Nephron progenitor cell (in vitro differentiated cells): Measurements from ENCODE around the gene TEKT3.

Source experiments
- DNase-seq: peaks from one replicate; pipeline ENCODE4 v3.0.0; 2021
- H3K27ac Mint-ChIP-seq: 2 replicates; pipeline ENCODE4 v1.8.0; 2021; ENCODE audit warnings: mild to moderate bottlenecking, moderate library complexity, mixed read lengths
- H3K27me3 Mint-ChIP-seq: 2 replicates; pipeline ENCODE4 v1.8.0; 2021; ENCODE audit warnings: mild to moderate bottlenecking, low read depth, mixed read lengths; ENCODE audit not compliant: poor library complexity
- H3K36me3 Mint-ChIP-seq: 2 replicates; pipeline ENCODE4 v1.8.0; 2021; ENCODE audit warnings: low read depth, mixed read lengths
- H3K4me1 Mint-ChIP-seq: 2 replicates; pipeline ENCODE4 v1.8.0; 2021; ENCODE audit warnings: mixed read lengths
- H3K4me3 Mint-ChIP-seq: 2 replicates; pipeline ENCODE4 v1.8.0; 2021; ENCODE audit warnings: mild to moderate bottlenecking, moderate library complexity, mixed read lengths
- H3K9me3 Mint-ChIP-seq: 2 replicates; pipeline ENCODE4 v1.8.0; 2021; ENCODE audit warnings: mild to moderate bottlenecking, moderate library complexity, mixed read lengths
- CTCF ChIP-seq: fragments of 200-600 bp; sonication (generic); IDR thresholded peaks from 2 replicates; pipeline ENCODE4 v1.5.0; 2021; ENCODE audit warnings: antibody characterized with exemption

The TEKT3 gene

GRCh38 chr17:15340966-15341365 lies 431 bp downstream of the TEKT3 start:
- Mint-ChIP-seq H3K4me3 (peak overlapping the region; percentile 88), H3K4me1 (peaks cover 8% of the 10 kb centered on the region), H3K27me3 (peaks cover 77% of the 10 kb centered on the region), H3K36me3 (no peaks in the 10 kb centered on the region), H3K27ac (no peak overlapping the region), H3K9me3 (peaks cover 18% of the 10 kb centered on the region)
- no peak for TF ChIP-seq CTCF
- peak; percentile 19 for DNase-seq

- H3K36me3 Mint-ChIP-seq: no peaks in the 10 kb centered on the region
- no peak overlapping the region for H3K4me3 Mint-ChIP-seq
- no peak for TF ChIP-seq CTCF
- H3K9me3 Mint-ChIP-seq: peaks cover 29% of the 10 kb centered on the region
- peaks cover 35% of the 10 kb centered on the region for H3K27me3 Mint-ChIP-seq
- DNase-seq: no peak
- no peaks in the 10 kb centered on the region for H3K4me1 Mint-ChIP-seq
- H3K27ac Mint-ChIP-seq: no peak overlapping the region
These were observed 6.0 kb downstream of the TEKT3 start for GRCh38 chr17:15335446-15335845.

GRCh38 chr17:15334266-15334665 lies 7.1 kb downstream of the TEKT3 start:
- Mint-ChIP-seq H3K4me1 (no peaks in the 10 kb centered on the region), H3K36me3 (no peaks in the 10 kb centered on the region), H3K27ac (no peak overlapping the region), H3K4me3 (no peak overlapping the region), H3K27me3 (peaks cover 27% of the 10 kb centered on the region), H3K9me3 (peaks cover 29% of the 10 kb centered on the region)
- DNase-seq: no peak
- no peak for TF ChIP-seq CTCF

- no peak for TF ChIP-seq CTCF
- H3K4me1 Mint-ChIP-seq: no peaks in the 10 kb centered on the region
- no peak overlapping the region for H3K4me3 Mint-ChIP-seq
- H3K36me3 Mint-ChIP-seq: no peaks in the 10 kb centered on the region
- H3K27me3 Mint-ChIP-seq: peaks cover 21% of the 10 kb centered on the region
- H3K27ac Mint-ChIP-seq: no peak overlapping the region
- peaks cover 25% of the 10 kb centered on the region for H3K9me3 Mint-ChIP-seq
- DNase-seq: no peak
These were observed 9.1 kb downstream of the TEKT3 start for GRCh38 chr17:15332338-15332737.

GRCh38 chr17:15323131-15323530 lies 18.3 kb downstream of the TEKT3 start:
- H3K4me1 Mint-ChIP-seq: no peaks in the 10 kb centered on the region
- no peaks in the 10 kb centered on the region for H3K36me3 Mint-ChIP-seq
- H3K9me3 Mint-ChIP-seq: no peaks in the 10 kb centered on the region
- H3K27me3 Mint-ChIP-seq: peaks cover 25% of the 10 kb centered on the region
- H3K27ac Mint-ChIP-seq: no peak overlapping the region
- no peak for DNase-seq
- no peak overlapping the region for H3K4me3 Mint-ChIP-seq
- no peak for TF ChIP-seq CTCF

- no peak for DNase-seq
- Mint-ChIP-seq H3K9me3 (no peaks in the 10 kb centered on the region), H3K4me3 (no peak overlapping the region), H3K4me1 (no peaks in the 10 kb centered on the region), H3K27ac (no peak overlapping the region), H3K36me3 (no peaks in the 10 kb centered on the region), H3K27me3 (peaks cover 20% of the 10 kb centered on the region)
- no peak for TF ChIP-seq CTCF
These were observed 19.7 kb downstream of the TEKT3 start for GRCh38 chr17:15321556-15322251.
